PC-3 (cell line): Measurements from ENCODE around the gene CORO1C.

Source experiments
- CTCF ChIP-seq: fragments of 300-600 bp; sonication (generic); conservative IDR thresholded peaks from 2 replicates; pipeline ENCODE4 v1.5.1; 2017; ENCODE audit warnings: antibody characterized with exemption, low read depth, mild to moderate bottlenecking, low read length
- EZH2 ChIP-seq: fragments of 300-600 bp; sonication (generic); IDR thresholded peaks from one replicate; pipeline ENCODE4 v1.6.1; 2017; ENCODE audit warnings: antibody characterized with exemption, mild to moderate bottlenecking, low read length; ENCODE audit not compliant: unreplicated experiment
- EZH2phosphoT487 ChIP-seq: fragments of 300-600 bp; sonication (generic); IDR thresholded peaks from 2 replicates; pipeline ENCODE4 v1.6.1; 2018; ENCODE audit warnings: mild to moderate bottlenecking, antibody characterized with exemption, low read length, borderline replicate concordance

GRCh38 chr12:108623577-108623976 lies 107.7 kb downstream of the CORO1C start:
- TF ChIP-seq CTCF (no peak), EZH2 (no peak), EZH2phosphoT487 (no peak)
